Heart right ventricle (tissue), 16 donors: ENCODE results near the gene VRK1. TPM values are rescaled to one million over a fixed set of nuclear protein-coding genes. Genes with fewer than 3 reads are reported as not detected.

Source experiments
- ATAC-seq, 8 donors: fragments of 200-7000 bp; cut with Tn5 transposase; one replicate each; pipeline ENCODE4 v1.9.1; 2020; ENCODE audit warnings: mild to moderate bottlenecking in 8 of 8, moderate library complexity in 8 of 8, moderate number of reproducible peaks in 1 of 8
- DNase-seq, 2 donors: peaks; one replicate each; pipeline ENCODE4 v3.0.0-alpha.2; 2020
- H3K27ac ChIP-seq, 10 donors: fragments of 200-600 bp; sonication (generic) in 2 of 10; one replicate each; pipeline versions ENCODE4 v1.5.0 to v1.8.0; 2020 to 2022; ENCODE audit warnings: mild to moderate bottlenecking in 3 of 10
- H3K27me3 ChIP-seq, 7 donors: fragments of 200-600 bp; one replicate each; pipeline ENCODE4 v1.8.0; 2021 to 2022; ENCODE audit warnings: mild to moderate bottlenecking in 2 of 7
- H3K36me3 ChIP-seq, 9 donors: fragments of 200-600 bp; sonication (generic) in 1 of 9; one replicate each; pipeline versions ENCODE4 v1.5.0 to v1.8.0; 2020 to 2022; ENCODE audit warnings: mild to moderate bottlenecking in 2 of 9
- H3K4me1 ChIP-seq, 9 donors: fragments of 200-600 bp; sonication (generic) in 1 of 9; one replicate each; pipeline versions ENCODE4 v1.5.0 to v1.8.0; 2020 to 2022; ENCODE audit warnings: mild to moderate bottlenecking in 4 of 9
- H3K4me3 ChIP-seq, 10 donors: fragments of 200-600 bp; sonication (generic) in 2 of 10; one replicate each; pipeline versions ENCODE4 v1.5.0 to v1.8.0; 2020 to 2022; ENCODE audit warnings: mild to moderate bottlenecking in 7 of 10, moderate library complexity in 2 of 10
- H3K9me3 ChIP-seq, 11 donors: fragments of 200-600 bp in 10 of 11; sonication (generic) in 2 of 11; one replicate each; pipeline versions ENCODE4 v1.5.0 to v1.8.0; 2013 to 2022; ENCODE audit warnings: mild to moderate bottlenecking in 2 of 11, control low read depth in 1 of 11, moderate library complexity in 1 of 11
- CTCF ChIP-seq, 9 donors: fragments of 200-600 bp; sonication (generic) in 2 of 9; IDR thresholded peaks; one replicate each; pipeline versions ENCODE4 v1.5.0 to v1.8.0; 2021 to 2022; ENCODE audit warnings: antibody characterized with exemption in 9 of 9, mild to moderate bottlenecking in 5 of 9, moderate library complexity in 1 of 9
- whole genome bisulfite sequencing, 2 donors: extraction: QIAGEN DNeasy Blood & Tissue Kit; methylation state at CpG; one replicate each; pipeline ENCODE4 v1.1.7; 2013; ENCODE audit warnings: inconsistent platforms in 1 of 2; 5-methylcytosine and 5-hydroxymethylcytosine counted together
- intact Hi-C, 10 donors: fragments of 100-400 bp; cut with DNase I; formaldehyde crosslinking; loops; one replicate each; pipeline versions ENCODE4 v1.11.1 to v1.14.2; 2022
- polyA plus RNA-seq, 2 donors: library from polyadenylated mRNA; stranded (reverse); fragments of 200-250 nt; gene quantifications; one replicate each; pipeline ENCODE4 v1.2.3, GENCODE V29; 2013
- total RNA-seq, 10 donors: library from RNA; stranded (reverse); fragmentation: NEBNext Ultra II Directional in 3 of 10; extraction: Animal tissue kit (Norgen Biotek cat#: 25700) in 3 of 10; gene quantifications; one replicate each; pipeline versions ENCODE4 v1.2.1 to v1.2.4, GENCODE V29; 2021 to 2023
- donor health status: Arrhythmogenic right ventricular cardiomyopathy.
- donor health status: ischemic (EF 13 %, LVEDD 7.1; RV severe dilation, severe dysfunction).
- donor health status: healthy with polysubstance abuse.
- donor health status: DM: no; HTN: yes; CAD: no.
- donor health status: DM: no; HTN: no; CAD: no.
- donor health status: ischemic (EF 25% LVEDD 6.9; RV normal size, moderate dysfunction).
- donor health status: ischemic (EF 25% LVEDD 5.7; RV mildly dilated, moderate dysfunction).
- donor health status: healthy.
- donor health status: DM: yes; HTN: yes; CAD: no.
- donor health status: Ischemic cardiomyopathy.
- donor health status: ischemic (EF 35%, LVEDD 5.7; RV mildly dilated, moderate dysfunction).
- donor health status: nonischemic (EF 11% LVEDD 7.7; RV severe dilation, severe dysfunction).
- donor health status: DM: yes; HTN: yes; CAD: no.
- donor health status: PGD.
- donor health status: ischemic (EF 29% LVEDD 5.4; RV normal size, mild dysfunction).
- donor health status: nonischemic (EF 23%, LVEDD 6.1; RV moderate dilation, normal function).

Gene VRK1
- total and polyA plus RNA-seq, 12 donors: 2.3 to 9.7 (median 7.2) TPM

GRCh38 chr14:96917442-96917963 lies 120.3 kb downstream of the VRK1 start:
- no peaks in the 10 kb centered on the region for H3K36me3 ChIP-seq
- H3K4me3 ChIP-seq: no peak overlapping the region
- intact Hi-C loops: no loop called here
- no peak overlapping the region for H3K27ac ChIP-seq
- DNase-seq: no peak
- no peaks in the 10 kb centered on the region for H3K27me3 ChIP-seq
- H3K9me3 ChIP-seq: peaks cover 0 to 26% (median 2%) of the 10 kb centered on the region in 11 donors
- TF ChIP-seq CTCF (IDR thresholded peaks at IDR 0.05): no peak
- 73 to 78% methylated on average over 7 of the region's 7 CpGs for WGBS, 2 donors
- H3K4me1 ChIP-seq: no peaks in the 10 kb centered on the region
- no peak for ATAC-seq

GRCh38 chr14:96920023-96920422 lies 122.8 kb downstream of the VRK1 start:
- no peak overlapping the region for H3K4me3 ChIP-seq
- H3K4me1 ChIP-seq: no peaks in the 10 kb centered on the region
- H3K9me3 ChIP-seq: peaks cover 0 to 29% (median 2%) of the 10 kb centered on the region in 11 donors
- DNase-seq: no peak
- no peaks in the 10 kb centered on the region for H3K27me3 ChIP-seq
- intact Hi-C loops: no loop called here
- no peak for TF ChIP-seq CTCF (IDR thresholded peaks at IDR 0.05)
- H3K36me3 ChIP-seq: no peaks in the 10 kb centered on the region
- WGBS, 2 donors: 91 to 93% methylated on average over 3 of the region's 3 CpGs
- ATAC-seq: no peak
- H3K27ac ChIP-seq: no peak overlapping the region

GRCh38 chr14:96920820-96921219 lies 123.6 kb downstream of the VRK1 start:
- peaks cover 0 to 26% (median 2%) of the 10 kb centered on the region in 11 donors for H3K9me3 ChIP-seq
- no peaks in the 10 kb centered on the region for H3K36me3 ChIP-seq
- 90% methylated on average over 3 of the region's 3 CpGs for WGBS, 2 donors
- H3K27me3 ChIP-seq: no peaks in the 10 kb centered on the region
- H3K4me1 ChIP-seq: no peaks in the 10 kb centered on the region
- no peak for ATAC-seq
- H3K4me3 ChIP-seq: no peak overlapping the region
- intact Hi-C loops: no loop called here
- no peak for DNase-seq
- H3K27ac ChIP-seq: no peak overlapping the region
- no peak for TF ChIP-seq CTCF (IDR thresholded peaks at IDR 0.05)

GRCh38 chr14:96922986-96923385 lies 125.8 kb downstream of the VRK1 start:
- H3K4me3 ChIP-seq: no peak overlapping the region
- H3K4me1 ChIP-seq: no peaks in the 10 kb centered on the region
- no peak overlapping the region for H3K27ac ChIP-seq
- no peak for ATAC-seq
- WGBS, 2 donors: 88 to 90% methylated on average over 8 of the region's 8 CpGs
- peaks cover 0 to 26% (median 2%) of the 10 kb centered on the region in 11 donors for H3K9me3 ChIP-seq
- intact Hi-C loops: no loop called here
- H3K27me3 ChIP-seq: no peaks in the 10 kb centered on the region
- no peak for TF ChIP-seq CTCF (IDR thresholded peaks at IDR 0.05)
- no peaks in the 10 kb centered on the region for H3K36me3 ChIP-seq
- DNase-seq: no peak
